GM19239 (cell line): ENCODE results near the gene RASSF7.

Experiments
- DNase-seq: peaks from one replicate; pipeline ENCODE4 v3.0.0; 2011; ENCODE audit warnings: low spot score; ENCODE audit not compliant: insufficient read length
- FAIRE-seq: peaks from 2 replicates; lab custom pipeline; 2011; peaks lifted over from hg19 to GRCh38; lab: Jason Lieb, UNC

Gene RASSF7

GRCh38 chr11:578276-579035 lies 17.7 kb downstream of the RASSF7 start:
- FAIRE-seq (no peak), DNase-seq (no peak)

GRCh38 chr11:579830-580601 lies 19.2 kb downstream of the RASSF7 start:
- DNase-seq (no peak), FAIRE-seq (no peak)

GRCh38 chr11:581342-581741 lies 20.6 kb downstream of the RASSF7 start:
- DNase-seq (no peak), FAIRE-seq (no peak)

- FAIRE-seq: no peak
- no peak for DNase-seq
Measured at GRCh38 chr11:581752-582151, 21.0 kb downstream of the RASSF7 start.

GRCh38 chr11:584287-584686 lies 23.5 kb downstream of the RASSF7 start:
- no peak for FAIRE-seq

GRCh38 chr11:586376-587316 lies 25.9 kb downstream of the RASSF7 start:
- DNase-seq (no peak), FAIRE-seq (no peak)

More at GRCh38 chr11:584287-584686, 23.5 kb downstream of the RASSF7 start:
- DNase-seq: no peak

GRCh38 chr11:587546-587945 lies 26.8 kb downstream of the RASSF7 start:
- FAIRE-seq: no peak
- no peak for DNase-seq

- DNase-seq: no peak
Measured at GRCh38 chr11:587978-588380, 27.2 kb downstream of the RASSF7 start.

GRCh38 chr11:589798-590197 lies 29.0 kb downstream of the RASSF7 start:
- DNase-seq (no peak), FAIRE-seq (no peak)

More at GRCh38 chr11:587978-588380, 27.2 kb downstream of the RASSF7 start:
- no peak for FAIRE-seq

- no peak for DNase-seq
- FAIRE-seq: no peak
Measured at GRCh38 chr11:590997-591396, 30.2 kb downstream of the RASSF7 start.

- no peak for FAIRE-seq
- DNase-seq: no peak
Measured at GRCh38 chr11:592501-592900, 31.7 kb downstream of the RASSF7 start.

GRCh38 chr11:592918-593317 lies 32.1 kb downstream of the RASSF7 start:
- FAIRE-seq (no peak), DNase-seq (no peak)

- FAIRE-seq: no peak
- no peak for DNase-seq
Measured at GRCh38 chr11:593347-593746, 32.6 kb downstream of the RASSF7 start.

- no peak for DNase-seq
- no peak for FAIRE-seq
Measured at GRCh38 chr11:595400-595799, 34.6 kb downstream of the RASSF7 start.

- FAIRE-seq (no peak), DNase-seq (no peak)
Measured at GRCh38 chr11:596374-596773, 35.6 kb downstream of the RASSF7 start.

- no peak for FAIRE-seq
- DNase-seq: no peak
Measured at GRCh38 chr11:597166-597725, 36.5 kb downstream of the RASSF7 start.

GRCh38 chr11:598005-598680 lies 37.4 kb downstream of the RASSF7 start:
- no peak for FAIRE-seq
- no peak for DNase-seq

- FAIRE-seq (no peak), DNase-seq (no peak)
Measured at GRCh38 chr11:601573-602245, 40.9 kb downstream of the RASSF7 start.

- DNase-seq: no peak
Measured at GRCh38 chr11:603154-603553, 42.4 kb downstream of the RASSF7 start.

More at GRCh38 chr11:603154-603553, 42.4 kb downstream of the RASSF7 start:
- no peak for FAIRE-seq
